DOHH2 (cell line): Measurements from ENCODE around the gene KLHL34.

Experiments
- H3F3A ChIP-seq: fragments of 200-600 bp; sonication (generic), shearing (Covaris generic); 2 replicates; pipeline ENCODE4 v1.6.0; 2016; ENCODE audit warnings: antibody characterized with exemption, mild to moderate bottlenecking; ENCODE audit not compliant: control insufficient read depth, insufficient read depth
- H3K27ac ChIP-seq: fragments of 200-600 bp; sonication (generic); 2 replicates; pipeline ENCODE4 v1.5.1; 2014; ENCODE audit warnings: low read depth, mild to moderate bottlenecking, low read length, moderate library complexity
- H3K27me3 ChIP-seq: fragments of 200-600 bp; sonication (generic); 2 replicates; pipeline ENCODE4 v1.6.1; 2014; ENCODE audit warnings: mild to moderate bottlenecking, low read length, mixed read lengths; ENCODE audit not compliant: control insufficient read depth
- H3K36me3 ChIP-seq: fragments of 200-600 bp; sonication (generic); 2 replicates; pipeline ENCODE4 v1.6.1; 2014; ENCODE audit warnings: mild to moderate bottlenecking, low read length, moderate library complexity, mixed read lengths; ENCODE audit not compliant: control insufficient read depth
- H3K4me1 ChIP-seq: fragments of 200-600 bp; sonication (generic); 2 replicates; pipeline ENCODE4 v1.6.1; 2014; ENCODE audit warnings: mild to moderate bottlenecking, low read length, mixed read lengths; ENCODE audit not compliant: control insufficient read depth
- H3K4me2 ChIP-seq: fragments of 200-600 bp; sonication (generic); 2 replicates; pipeline ENCODE4 v1.6.0; 2014; ENCODE audit warnings: mild to moderate bottlenecking, low read length, moderate library complexity
- H3K4me3 ChIP-seq: fragments of 200-600 bp; sonication (generic); 2 replicates; pipeline ENCODE4 v1.5.1; 2014; ENCODE audit warnings: mild to moderate bottlenecking, low read length, mixed read lengths
- H3K79me2 ChIP-seq: fragments of 200-600 bp; sonication (generic); 2 replicates; pipeline ENCODE4 v1.6.1; 2014; ENCODE audit warnings: mild to moderate bottlenecking, low read length, mixed read lengths; ENCODE audit not compliant: control insufficient read depth
- H3K9me2 ChIP-seq: fragments of 200-600 bp; sonication (generic); replicated peaks from 2 replicates; pipeline ENCODE4 v1.6.1; 2014; ENCODE audit warnings: mild to moderate bottlenecking, low read length, mixed read lengths; ENCODE audit not compliant: control insufficient read depth
- H3K9me3 ChIP-seq: fragments of 200-600 bp; sonication (generic); 2 replicates; pipeline ENCODE4 v1.6.1; 2014; ENCODE audit warnings: antibody characterized with exemption, low read length, mixed read lengths; ENCODE audit not compliant: control insufficient read depth, insufficient read depth
- H4K20me1 ChIP-seq: fragments of 200-600 bp; sonication (generic); 2 replicates; pipeline ENCODE4 v1.6.0; 2014; ENCODE audit warnings: low read depth, mild to moderate bottlenecking, antibody characterized with exemption, low read length, moderate library complexity; ENCODE audit not compliant: control insufficient read depth, insufficient read depth
- EZH2phosphoT487 ChIP-seq: fragments of 200-600 bp; sonication (generic); IDR thresholded peaks from 2 replicates; pipeline ENCODE4 v1.6.1; 2017; ENCODE audit warnings: borderline replicate concordance, mild to moderate bottlenecking, antibody characterized with exemption, low read length, moderate library complexity, mixed read lengths
- TF ChIP-seq, protein P1 (sequence below): fragments of 200-600 bp; sonication (generic); IDR thresholded peaks from one replicate; pipeline ENCODE4 v1.5.1; 2014; ENCODE audit warnings: antibody characterized with exemption, mild to moderate bottlenecking, low read depth, low read length; ENCODE audit not compliant: poor library complexity, severe bottlenecking

KLHL34 gene

DNA sequence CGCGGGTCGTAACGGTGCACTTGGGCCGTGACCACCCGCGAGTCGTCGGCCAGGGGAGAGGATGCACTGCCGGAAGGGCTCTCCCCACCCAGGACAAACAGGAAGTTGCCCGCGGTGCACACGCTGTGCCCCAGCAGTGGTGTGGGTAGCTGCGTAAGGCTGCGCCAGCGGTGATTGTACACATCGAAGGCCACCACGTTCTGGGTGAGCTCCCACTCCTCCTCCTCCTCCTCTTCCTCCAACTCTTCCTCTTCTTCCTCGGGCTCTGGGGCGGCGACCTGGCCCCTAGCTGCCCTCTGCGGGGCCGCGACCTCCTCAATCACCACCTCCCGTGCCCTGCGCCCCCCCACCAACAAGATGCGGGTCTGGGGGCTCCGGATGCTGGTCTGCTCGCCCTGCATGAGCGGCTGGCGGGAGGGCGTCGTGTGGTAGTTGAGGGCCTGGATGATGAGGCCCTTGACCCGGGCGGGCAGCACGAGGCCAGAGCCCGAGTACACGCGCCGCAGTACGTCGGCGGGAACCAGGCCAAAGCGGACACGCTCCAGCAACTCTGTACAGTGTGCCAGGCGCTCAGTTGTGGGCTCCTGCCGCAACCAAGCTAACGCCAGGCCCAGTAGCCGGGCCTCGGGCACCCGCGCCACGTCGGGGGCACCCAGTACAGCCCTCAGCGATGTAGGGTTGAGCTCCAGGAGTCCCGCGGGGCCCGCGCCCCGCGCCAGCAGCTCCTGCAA is 1.4 kb downstream of the KLHL34 start:
- Histone ChIP-seq H3K36me3 (no peaks in the 10 kb centered on the region), H3K4me2 (no peak overlapping the region), H4K20me1 (no peaks in the 10 kb centered on the region), H3K4me3 (no peak overlapping the region), H3K9me2 (no peaks in the 10 kb centered on the region), H3K4me1 (no peaks in the 10 kb centered on the region), H3K9me3 (no peaks in the 10 kb centered on the region), H3K27me3 (no peaks in the 10 kb centered on the region), H3K79me2 (no peaks in the 10 kb centered on the region), H3K27ac (no peak overlapping the region), H3F3A (no peaks in the 10 kb centered on the region)
- TF ChIP-seq, protein P1, sequence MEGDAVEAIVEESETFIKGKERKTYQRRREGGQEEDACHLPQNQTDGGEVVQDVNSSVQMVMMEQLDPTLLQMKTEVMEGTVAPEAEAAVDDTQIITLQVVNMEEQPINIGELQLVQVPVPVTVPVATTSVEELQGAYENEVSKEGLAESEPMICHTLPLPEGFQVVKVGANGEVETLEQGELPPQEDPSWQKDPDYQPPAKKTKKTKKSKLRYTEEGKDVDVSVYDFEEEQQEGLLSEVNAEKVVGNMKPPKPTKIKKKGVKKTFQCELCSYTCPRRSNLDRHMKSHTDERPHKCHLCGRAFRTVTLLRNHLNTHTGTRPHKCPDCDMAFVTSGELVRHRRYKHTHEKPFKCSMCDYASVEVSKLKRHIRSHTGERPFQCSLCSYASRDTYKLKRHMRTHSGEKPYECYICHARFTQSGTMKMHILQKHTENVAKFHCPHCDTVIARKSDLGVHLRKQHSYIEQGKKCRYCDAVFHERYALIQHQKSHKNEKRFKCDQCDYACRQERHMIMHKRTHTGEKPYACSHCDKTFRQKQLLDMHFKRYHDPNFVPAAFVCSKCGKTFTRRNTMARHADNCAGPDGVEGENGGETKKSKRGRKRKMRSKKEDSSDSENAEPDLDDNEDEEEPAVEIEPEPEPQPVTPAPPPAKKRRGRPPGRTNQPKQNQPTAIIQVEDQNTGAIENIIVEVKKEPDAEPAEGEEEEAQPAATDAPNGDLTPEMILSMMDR = no peak
- no peak for TF ChIP-seq EZH2phosphoT487

DNA sequence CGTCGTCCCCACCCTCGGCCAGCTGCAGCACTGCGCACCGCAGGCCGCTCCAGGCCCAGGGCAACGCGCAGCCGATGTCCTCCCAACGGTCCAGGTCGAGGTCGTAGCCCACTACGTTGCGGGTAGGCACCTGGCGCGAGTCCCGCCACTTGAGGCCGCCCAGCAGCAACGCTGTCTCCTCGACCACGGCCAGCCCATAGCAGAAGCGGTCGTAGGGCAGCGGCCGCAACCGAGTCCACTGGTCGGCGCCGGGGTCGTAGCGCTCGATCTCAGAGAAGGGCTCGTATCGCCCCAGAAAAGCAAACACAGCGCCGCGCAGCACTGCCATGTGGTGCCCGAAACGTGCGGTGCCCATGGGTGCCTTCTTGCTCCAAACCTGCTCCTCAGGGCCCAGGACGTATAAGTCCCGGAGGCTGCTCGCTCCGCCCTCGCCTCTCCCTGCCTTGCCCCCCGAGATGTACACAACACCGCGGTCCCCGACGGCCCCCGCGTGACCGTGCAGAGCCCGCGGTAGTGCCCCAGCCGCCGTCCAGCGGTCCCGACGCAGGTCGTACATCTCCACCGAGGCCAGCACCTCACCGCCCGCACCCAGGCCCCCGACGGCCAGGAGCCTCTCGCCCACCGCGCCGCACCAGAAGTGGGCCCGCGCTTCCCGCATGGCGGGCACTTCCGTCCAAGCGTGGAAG is 2.1 kb downstream of the KLHL34 start:
- H3K27me3 ChIP-seq = no peaks in the 10 kb centered on the region
- TF ChIP-seq EZH2phosphoT487 = no peak
- TF ChIP-seq, protein P1 = no peak
- H3K79me2 ChIP-seq = no peaks in the 10 kb centered on the region
- no peak overlapping the region for H3K27ac ChIP-seq
- H3K36me3 ChIP-seq = no peaks in the 10 kb centered on the region
- H3K4me1 ChIP-seq = no peaks in the 10 kb centered on the region
- no peaks in the 10 kb centered on the region for H4K20me1 ChIP-seq
- H3F3A ChIP-seq = no peaks in the 10 kb centered on the region
- no peaks in the 10 kb centered on the region for H3K9me3 ChIP-seq
- no peak overlapping the region for H3K4me2 ChIP-seq
- no peaks in the 10 kb centered on the region for H3K9me2 ChIP-seq
- H3K4me3 ChIP-seq = no peak overlapping the region

DNA sequence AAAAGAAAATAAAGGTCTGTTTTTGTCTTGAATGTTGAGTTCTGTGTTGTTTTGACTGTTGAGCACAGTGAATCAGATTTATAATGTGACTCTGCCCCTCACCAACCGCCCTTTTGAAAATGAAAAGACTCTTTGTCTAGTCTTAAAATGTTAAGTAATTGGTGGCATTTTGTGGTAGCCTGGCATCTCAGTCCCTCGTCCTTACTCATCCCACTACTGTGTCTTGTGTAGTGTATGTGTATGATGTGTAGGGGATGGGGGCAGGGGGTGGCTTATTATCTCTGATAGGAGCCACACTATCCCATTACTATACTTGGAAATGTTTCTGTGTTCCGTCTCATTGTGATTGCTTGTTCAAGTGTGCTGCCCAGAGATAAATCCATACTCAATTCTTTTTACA is 12.2 kb downstream of the KLHL34 start:
- Histone ChIP-seq H3K27ac (no peak overlapping the region), H3K4me2 (no peak overlapping the region), H3F3A (no peaks in the 10 kb centered on the region), H3K36me3 (no peaks in the 10 kb centered on the region), H3K9me2 (no peaks in the 10 kb centered on the region), H3K9me3 (no peaks in the 10 kb centered on the region), H4K20me1 (no peaks in the 10 kb centered on the region), H3K4me1 (no peaks in the 10 kb centered on the region), H3K27me3 (no peaks in the 10 kb centered on the region), H3K79me2 (no peaks in the 10 kb centered on the region), H3K4me3 (no peak overlapping the region)
- TF ChIP-seq EZH2phosphoT487 = no peak
- TF ChIP-seq, protein P1 = no peak
